OCI-M1 (cell line): Measurements from ENCODE around the gene CDKN3.
"Not testable (repeated sequence)": the region's sequence is repeated elsewhere in the genome, so short reads cannot be mapped to it uniquely, and the experiment has no call there.

Experiments
- DNase-seq: peaks from one replicate; lab custom pipeline; 2025; lab: John Stamatoyannopoulos, UW

Gene CDKN3

DNA sequence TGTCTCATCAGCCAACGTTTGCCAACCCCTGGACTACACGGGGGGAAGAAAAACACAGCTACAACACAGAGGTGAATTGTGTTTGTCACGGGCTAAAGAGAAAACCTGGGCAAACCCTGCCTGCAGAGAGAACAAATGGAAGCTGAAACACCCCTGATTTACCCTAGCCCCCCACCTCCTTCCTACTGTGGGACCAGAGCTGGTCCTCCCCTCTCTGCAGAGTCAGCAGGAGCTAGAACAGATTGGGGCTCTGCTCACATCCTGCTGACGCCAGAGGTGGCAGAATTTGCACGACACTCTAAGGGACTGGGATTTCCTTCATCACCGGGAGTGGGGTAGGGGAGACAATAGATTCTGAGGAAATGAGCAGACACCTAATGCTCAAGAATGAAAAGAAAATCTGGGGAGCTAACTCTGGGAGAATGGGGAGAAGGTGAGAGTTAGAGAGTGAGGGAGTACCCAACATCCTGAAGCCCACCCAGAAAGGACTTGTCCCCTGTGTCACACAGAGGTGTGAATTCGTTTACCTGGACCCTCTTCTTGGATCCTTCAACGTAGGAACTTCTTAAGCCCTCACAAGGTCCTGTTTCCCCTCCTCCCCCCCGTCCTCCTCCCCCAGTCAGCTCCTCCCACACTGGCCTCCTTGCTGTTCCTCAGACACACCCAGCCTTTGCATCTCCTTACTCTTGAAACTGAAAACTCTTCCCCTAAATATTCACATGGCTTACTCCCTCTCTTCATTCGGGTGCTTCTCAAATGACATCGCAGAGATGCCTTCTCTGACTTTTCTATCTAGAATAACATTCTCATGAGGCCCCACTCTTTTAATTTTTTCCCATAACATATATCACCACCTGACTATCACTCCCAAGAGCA lies 26.2 kb upstream of the CDKN3 start:
- DNase-seq, result no peak

DNA sequence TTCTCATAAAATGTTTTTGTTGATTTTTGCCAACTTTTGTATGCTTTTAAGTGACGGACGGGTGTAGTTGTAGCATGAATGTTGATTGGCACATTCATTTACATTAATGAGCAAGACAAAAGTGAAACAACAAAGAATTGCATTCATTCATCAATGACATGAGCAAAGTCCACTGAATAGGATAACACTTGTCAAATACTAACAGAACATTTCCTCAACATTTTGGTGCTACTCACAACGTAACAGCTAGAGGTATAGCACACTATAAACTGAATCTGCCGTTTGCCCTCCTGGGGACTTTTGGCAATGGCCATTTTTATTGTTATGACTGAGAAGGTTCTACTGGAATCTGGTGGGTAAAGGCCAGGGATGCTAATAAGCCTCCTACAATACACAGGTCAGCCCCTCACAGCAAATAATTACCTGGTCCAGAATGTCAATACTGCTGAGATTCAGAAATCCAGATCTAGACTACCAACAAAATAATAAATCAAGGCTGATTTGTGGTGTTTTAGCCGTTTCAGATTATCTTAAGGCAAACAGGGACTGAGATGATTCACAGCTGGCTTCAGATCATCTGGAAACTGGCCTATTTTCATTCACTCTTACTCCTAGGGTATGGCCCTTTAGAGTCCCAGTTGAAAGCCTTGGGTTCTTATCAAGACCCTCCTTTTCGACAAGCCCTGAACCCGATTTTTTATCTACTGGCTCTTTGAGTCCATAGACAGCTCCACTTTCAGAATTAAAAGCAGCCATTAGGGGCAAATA lies 22.5 kb upstream of the CDKN3 start:
- DNase-seq, result no peak

DNA sequence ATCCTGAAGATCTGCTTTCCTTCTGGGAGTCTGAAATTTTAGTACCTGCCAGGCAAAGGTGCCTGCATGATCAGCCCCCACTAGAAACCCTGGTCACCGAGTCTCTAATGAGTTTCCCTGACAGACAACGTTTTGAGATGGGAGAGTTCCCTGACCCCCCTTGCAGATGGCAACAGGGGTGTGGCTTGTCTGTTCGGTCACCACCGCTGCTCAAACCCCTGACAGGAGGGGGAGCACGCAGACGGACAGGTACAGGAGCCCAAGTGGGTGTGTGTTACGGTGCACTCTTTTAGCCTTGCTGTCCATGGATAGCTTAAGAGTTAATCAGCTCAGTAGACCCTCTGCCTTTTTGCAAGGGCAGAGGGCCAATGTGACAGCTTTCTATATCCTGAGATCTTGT lies 19.3 kb upstream of the CDKN3 start:
- no peak for DNase-seq

DNA sequence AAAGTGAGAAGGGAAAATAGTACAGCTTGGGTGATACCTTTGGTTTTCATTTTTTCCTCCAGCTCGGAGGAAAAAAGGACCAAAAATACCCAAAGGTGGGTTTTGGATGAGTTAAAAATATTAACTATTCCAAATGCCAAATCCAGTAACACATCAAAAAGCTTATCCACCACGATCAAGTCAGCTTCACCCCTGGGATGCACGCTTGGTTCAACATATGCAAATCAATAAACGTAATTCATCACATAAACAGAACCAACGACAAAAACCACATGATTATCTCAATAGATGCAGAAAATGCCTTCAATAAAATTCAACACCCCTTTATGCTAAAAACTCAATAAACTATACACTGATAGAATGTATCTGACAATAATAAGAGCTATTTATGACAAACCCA lies 17.9 kb upstream of the CDKN3 start:
- not testable (repeated sequence) for DNase-seq

DNA sequence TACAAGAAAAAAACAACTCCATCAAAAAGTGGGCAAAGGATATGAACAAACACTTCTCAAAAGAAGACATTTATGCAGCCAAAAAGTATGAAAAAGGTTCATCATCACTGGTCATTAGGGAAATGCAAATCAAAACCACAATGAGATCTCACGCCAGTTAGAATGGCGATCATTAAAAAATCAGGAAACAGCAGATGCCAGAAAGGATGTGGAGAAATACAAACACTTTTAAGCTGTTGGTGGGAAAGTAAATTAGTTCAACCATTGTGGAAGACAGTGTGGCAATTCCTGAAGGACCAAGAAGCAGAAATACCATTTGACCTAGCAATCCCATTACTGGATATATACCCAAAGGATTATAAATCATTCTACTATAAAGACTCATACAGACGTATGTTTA lies 16.2 kb upstream of the CDKN3 start:
- not testable (repeated sequence) for DNase-seq

DNA sequence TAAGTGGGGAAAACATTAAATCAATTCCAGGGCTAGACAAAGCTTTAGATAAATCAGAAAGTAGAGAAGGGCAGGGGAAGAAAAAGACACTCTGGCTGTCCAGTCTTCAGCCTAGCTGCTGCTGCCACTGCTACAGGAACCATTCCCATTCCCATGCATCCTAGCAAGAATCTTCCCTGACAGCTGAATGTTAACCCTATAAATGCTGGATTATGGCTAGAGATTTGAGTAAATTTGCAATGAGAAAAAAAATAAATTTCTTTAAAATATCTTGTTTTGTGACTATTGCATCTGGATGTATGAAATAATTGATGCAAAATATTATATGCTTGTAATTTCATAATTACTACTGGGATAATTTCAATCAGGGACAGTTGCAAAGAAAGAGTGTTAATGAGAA lies 15.0 kb upstream of the CDKN3 start:
- DNase-seq, result no peak

DNA sequence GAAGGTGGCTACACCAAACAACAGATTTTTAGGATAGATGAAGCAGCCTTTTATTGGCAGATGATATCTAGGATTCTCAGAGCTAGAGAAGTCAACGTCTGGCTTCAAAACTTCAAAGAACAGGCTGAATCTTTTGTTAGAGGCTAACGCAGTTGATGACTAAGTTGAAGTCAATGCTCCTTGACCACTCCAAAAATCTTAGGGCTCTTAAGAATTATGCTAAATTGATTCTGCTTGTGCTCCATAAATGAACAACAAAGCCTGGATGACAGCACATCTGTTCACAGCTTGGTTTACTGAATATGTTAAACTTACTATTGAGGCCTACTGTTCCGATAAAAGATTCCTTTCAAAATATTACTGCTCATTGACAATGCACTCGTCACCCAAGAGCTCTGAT lies 13.0 kb upstream of the CDKN3 start:
- no peak for DNase-seq

DNA sequence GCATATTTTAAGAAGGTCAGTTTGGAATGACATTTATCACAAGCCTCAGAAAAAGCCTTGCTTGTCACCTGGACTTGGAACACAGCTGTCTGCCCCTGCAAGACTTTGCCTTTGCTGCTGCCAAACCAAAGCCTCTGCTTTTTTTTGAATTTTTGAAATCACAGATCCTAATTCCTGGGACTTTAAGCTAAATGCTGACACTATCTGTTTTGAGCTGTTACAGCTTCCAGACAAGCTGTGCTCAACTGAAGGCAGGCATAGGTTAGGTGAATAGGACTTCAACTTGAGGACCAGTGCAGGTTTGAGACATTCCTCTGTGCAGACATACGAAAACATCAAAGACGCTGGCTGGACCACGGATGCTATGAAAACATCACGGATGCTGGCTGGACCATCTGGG lies 11.3 kb upstream of the CDKN3 start:
- no peak for DNase-seq

DNA sequence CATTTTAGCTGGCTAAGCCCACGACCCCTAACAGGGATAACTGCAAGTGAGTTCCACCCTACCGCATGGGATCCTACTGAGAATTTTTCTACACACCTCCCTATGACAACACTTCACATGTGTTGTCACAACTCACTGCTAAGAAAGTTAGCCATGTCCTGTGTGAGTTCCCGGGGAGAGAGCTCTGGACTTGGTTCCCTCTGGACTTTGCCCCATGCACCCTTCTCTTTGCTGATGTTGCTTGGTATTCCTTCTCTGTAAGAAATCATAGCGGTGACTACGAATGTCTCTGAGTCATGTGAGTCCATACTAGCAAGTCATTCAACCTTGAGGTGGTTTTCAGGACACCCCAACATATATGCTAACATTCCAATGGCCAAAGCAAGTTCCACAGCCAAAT lies 9.5 kb upstream of the CDKN3 start:
- no peak for DNase-seq

DNA sequence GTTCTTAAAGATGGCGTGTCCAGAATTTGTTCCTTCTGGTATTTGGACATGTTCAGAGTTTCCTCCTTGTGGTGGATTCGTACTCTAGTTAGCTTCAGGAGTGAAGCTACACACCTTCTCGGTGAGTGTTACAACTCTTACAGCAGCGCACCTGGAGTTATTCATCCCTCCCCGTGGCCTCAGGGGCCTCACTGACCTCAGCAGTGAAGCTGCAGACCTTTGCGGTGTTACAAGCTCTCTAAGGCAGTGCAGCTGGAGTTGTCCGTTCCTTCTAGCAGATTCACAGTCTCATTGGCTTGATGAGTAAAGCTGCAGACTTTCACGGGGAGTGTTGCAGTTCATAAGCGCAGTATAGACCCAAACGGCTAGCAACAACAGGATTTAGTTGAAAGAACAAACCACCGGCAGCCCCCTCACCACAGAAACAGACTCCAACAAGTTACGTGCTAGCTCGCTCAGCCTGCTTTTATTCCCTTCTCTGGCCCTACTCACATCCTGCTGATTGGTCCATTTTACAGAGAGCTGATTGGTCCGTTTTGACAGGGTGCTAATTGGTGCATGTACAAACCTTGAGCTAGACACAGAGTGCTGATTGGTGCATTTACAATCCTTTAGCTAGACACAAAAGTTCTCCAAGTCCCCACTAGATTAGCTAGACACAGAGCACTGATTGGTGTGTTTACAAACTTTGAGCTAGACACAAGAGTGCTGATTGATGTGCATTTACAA lies 4.5 kb upstream of the CDKN3 start:
- DNase-seq, result no peak

DNA sequence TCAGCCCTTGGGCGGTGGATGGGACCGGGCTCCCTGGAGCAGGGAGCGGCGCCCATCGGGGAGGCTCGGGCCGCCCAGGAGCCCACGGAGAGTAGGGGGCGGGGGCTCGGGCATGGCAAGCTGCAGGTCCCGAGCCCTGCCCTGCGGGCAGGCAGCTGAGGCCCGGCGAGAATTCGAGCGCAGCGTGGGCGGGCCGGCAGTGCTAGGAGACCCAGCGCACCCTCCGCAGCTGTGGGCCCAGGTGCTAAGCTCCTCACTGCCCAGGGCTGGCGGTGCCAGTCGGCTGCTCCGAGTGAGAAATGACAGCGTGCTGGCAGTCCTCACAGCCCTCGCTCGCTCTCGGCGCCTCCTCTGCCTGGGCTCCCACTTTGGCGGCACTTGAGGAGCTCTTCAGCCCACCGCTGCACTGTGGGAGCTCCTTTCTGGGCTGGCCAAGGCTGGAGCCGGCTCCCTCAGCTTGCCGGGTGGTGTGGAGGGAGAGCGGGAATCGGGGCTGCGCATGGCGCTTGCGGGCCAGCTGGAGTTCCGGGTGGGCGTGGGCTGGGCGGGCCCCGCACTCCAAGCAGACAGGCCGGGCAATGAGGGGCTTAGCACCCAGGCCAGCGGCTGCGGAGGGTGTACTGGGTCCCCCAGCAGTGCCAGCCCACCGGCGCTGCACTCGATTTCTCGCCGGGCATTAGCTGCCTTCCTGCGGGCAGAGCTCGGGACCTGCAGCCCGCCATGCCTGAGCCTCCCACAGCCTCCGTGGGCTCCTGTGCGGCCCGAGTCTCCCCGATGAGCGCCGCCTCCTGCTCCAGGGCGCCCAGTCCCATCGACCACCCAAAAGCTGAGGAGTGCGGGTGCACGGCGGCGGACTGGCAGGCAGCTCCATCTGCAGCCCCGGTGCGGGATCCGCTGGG lies 3.6 kb upstream of the CDKN3 start:
- not testable (repeated sequence) for DNase-seq

DNA sequence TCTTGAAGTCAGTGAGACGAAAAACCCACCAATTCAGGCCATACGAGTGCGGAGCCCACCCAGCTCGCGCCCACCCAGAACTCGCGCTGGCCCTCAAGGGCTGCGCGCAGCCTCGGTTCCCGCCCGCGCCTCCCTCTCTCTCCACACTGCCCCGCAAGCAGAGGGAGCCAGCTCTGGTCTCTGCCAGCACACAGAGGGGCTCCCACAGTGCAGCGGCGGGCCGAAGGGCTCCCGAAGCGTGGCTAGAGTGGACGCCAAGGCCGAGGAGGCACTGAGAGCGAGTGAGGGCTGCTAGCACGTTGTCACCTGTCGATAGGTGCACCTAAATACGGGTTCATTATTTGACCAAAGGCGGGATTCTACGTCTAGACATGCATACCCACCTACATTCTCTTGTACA lies 2.2 kb upstream of the CDKN3 start:
- DNase-seq, result no peak

DNA sequence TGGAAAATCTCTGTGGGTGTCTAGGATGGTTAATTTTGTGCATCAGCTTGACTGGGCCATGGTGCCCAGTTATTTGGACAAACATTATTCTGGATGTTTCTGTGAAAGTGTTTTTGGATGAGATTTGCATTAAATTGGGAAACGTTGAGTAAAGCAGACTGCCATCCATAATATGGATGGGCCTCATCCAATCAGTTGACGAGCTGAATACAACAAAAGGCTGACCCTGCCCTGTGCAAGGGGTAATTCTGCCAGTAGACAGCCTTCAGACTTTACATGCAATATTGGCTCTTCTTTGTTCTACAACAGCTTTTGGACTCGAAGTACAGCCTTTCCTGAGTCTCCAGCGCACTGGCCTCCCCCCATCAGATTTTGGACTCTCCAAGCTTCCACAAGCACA lies 1.5 kb upstream of the CDKN3 start:
- no peak for DNase-seq

DNA sequence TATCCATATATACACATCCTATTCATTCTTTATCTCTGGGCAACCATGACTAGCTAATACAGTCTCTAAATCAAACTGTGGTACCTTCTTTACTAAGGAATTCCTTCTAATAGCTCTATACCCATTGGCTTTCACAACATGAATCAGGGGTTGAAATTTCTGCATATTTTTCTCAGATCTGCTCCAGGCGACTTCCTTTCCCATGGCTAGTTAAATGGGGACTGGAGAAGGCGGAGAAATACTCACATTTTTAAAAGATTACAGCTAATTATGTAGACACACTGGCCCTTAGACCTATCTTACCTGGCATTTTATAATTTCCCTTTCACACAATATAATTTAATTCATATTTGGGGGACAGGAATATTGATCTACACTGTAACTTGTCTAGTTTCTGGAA lies 1.1 kb upstream of the CDKN3 start:
- DNase-seq, result no peak

DNA sequence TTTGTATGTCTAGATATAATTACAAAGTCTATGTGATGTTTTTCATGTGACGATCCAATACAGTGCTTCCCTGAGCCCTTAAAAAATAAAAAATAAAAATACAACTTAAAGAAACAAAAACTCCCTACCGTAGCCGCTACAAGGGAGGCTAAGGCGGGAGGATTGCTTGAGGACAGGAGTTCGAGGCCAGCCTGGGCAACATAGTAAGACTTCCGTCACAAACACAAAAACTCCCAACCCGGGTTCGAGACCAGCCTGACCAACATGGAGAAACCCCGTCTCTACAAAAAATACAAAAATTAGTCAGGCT lies 669 bp upstream of the CDKN3 start:
- no peak for DNase-seq

DNA sequence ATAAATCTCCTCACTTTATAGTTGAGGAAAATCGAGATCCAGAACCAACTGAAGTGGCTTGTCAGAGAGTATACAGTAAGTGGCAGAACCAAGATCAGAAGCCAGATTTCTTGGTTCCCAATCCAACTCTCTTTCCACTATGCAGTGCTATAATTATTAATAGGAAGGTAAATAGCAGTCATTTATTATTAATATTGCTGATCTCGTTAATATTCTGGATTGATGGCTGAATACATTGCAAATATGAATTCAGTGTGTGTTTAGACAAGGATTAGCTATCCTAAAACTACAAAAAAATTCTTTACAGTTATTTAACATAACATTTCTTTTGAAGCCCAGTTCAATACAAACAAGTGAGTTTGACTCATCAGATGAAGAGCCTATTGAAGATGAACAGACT lies 2.8 kb downstream of the CDKN3 start:
- no peak for DNase-seq

DNA sequence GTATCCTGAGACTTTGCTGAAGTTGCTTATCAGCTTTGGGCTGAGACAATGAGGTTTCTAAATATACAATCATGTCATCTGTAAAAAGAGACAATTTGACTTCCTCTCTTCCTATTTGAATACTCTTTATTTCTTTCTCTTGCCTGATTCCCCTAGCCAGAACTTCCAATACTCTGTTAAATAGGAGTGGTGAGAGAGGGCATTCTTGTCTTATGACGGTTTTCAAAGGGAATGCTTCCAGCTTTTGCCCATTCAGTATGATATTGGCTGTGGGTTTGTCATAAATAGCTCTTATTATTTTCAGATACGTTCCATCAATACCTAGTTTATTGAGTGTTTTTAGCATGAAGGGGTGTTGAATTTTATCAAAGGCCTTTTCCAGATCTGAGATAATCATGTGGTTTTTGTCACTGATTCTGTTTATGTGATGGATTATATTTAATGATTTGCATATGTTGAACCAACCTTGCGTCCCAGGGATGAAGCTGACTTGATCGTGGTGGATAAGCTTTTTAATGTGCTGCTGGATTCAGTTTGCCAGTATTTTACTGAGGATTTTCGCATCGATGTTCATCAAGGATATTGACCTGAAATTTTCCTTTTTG lies 6.7 kb downstream of the CDKN3 start:
- not testable (repeated sequence) for DNase-seq

DNA sequence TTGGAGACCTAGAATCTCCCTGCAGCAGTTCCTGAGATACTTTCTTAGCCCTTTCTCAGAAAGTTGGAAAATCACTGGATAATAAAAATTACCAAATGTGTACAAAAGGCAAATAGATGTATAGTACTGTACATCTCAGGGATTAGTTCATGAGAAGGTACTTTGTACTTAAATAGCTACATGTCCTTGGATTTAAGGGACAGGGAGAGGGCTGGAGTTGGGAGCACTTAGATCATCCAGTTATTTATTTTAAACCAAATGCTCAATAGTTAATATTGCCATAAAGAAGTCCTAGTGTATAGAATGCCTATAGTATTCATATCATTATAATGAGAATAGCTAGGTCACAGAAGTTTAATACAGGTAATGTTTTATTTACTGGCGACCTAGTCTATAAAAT lies 13.4 kb downstream of the CDKN3 start:
- DNase-seq, result no peak

DNA sequence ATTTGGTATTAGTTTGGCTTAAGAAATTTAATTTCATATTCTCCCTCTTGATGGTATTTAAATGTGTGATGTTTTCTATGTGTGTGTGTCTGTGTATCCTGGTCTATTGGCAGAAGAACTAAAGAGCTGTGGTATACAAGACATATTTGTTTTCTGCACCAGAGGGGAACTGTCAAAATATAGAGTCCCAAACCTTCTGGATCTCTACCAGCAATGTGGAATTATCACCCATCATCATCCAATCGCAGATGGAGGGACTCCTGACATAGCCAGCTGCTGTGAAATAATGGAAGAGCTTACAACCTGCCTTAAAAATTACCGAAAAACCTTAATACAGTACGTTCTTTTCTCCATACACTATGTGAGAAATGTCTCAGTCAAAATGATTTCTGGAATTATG lies 14.6 kb downstream of the CDKN3 start:
- no peak for DNase-seq

DNA sequence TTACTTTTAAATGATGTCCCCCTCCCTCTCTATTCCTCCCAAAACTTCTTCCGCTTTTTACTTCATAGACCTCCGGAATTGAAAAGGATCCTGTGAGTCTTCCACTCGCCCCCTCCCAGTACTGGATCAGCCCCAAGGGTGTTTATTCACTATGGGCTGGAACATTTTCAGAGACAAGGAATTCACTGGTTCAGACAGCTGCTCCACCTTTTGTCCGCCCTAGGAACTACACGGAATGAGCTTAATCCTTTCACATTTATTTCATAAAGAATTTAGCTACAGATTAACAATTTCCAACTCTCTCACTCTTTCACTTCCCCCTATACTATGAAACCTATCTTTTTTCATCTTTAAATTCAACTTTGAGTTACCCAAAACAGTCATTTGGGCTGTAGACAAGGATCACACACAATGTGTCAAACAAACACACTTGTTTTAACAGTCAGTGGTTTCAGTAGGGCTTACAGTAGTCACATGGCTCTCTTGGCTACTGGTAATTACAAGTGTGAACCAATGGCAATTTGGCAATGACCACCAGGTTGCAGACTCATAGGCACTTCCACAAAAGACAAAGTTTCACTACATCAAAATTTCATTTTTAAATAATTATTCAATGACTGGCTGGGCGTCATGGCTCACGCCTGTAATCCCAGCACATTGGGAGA lies 23.8 kb downstream of the CDKN3 start:
- peak; percentile 48 for DNase-seq

DNA sequence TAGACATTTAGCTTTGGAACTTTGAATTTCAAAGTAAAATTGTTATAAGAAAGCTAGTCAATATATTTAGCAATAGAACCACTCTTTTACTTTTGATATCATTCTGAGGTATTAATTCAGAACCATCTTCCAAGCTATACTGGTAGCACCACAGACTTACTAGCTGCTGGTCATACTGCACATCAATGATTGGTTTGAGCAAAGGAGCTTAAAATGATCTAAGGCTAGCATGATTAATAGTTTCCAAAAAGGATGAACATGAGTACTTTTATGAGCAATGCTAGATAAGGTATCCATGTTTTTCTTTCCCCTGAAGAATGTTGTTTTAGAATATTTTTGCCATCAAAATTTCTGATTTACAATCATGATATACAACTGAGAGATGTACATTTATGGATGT lies 27.2 kb downstream of the CDKN3 start:
- DNase-seq, result no peak
